Measurements from ENCODE around the gene CDH13.

GRCh38 chr16:82713778-82714177 lies 87.0 kb downstream of the CDH13 start:
- TF ChIP-seq ZNF277 (CRISPR knock-in tag; IDR thresholded peaks at IDR 0.05; ENCODE audit: borderline replicate concordance) (no peak), HDAC8 (tag; IDR thresholded peaks at IDR 0.05) (no peak), CTCF (IDR thresholded peaks at IDR 0.05 in 2 of 3, conservative IDR thresholded peaks at IDR 0.05 in 1 of 3; ENCODE audit: insufficient read depth in 2 of 3, low read depth in 1 of 3, low read length in 3 of 3) (no peak), STAG1 (CRISPR knock-in tag; IDR thresholded peaks at IDR 0.05; ENCODE audit: borderline replicate concordance) (no peak), ELF2 (CRISPR knock-in tag; IDR thresholded peaks at IDR 0.05) (no peak), YY1 (IDR thresholded peaks at IDR 0.05; ENCODE audit: borderline replicate concordance in 1 of 3, control insufficient read depth in 1 of 3, extremely low read depth in 1 of 3, insufficient read depth in 3 of 3, insufficient read length in 1 of 3, insufficient replicate concordance in 2 of 3, low read depth in 1 of 3, low read length in 2 of 3) (no peak), REST (IDR thresholded peaks at IDR 0.05; ENCODE audit: borderline replicate concordance) (no peak), REST (CRISPR knock-in tag; IDR thresholded peaks at IDR 0.05; ENCODE audit: low read depth) (no peak), EGR1 (conservative IDR thresholded peaks at IDR 0.05) (no peak), PML (IDR thresholded peaks at IDR 0.05; ENCODE audit: low read length) (no peak), SAP30 (IDR thresholded peaks at IDR 0.05; ENCODE audit: borderline replicate concordance, insufficient read depth, low read depth, low read length, poor library complexity, severe bottlenecking) (no peak), HMGXB4 (CRISPR knock-in tag; IDR thresholded peaks at IDR 0.05) (no peak), DEAF1 (CRISPR knock-in tag; IDR thresholded peaks at IDR 0.05) (no peak), EP300 (IDR thresholded peaks at IDR 0.05; ENCODE audit: low read length) (no peak)

Data from K562 (cell line).